AG08395 (cell line): Measurements from ENCODE around the gene RFX2.
A peak's percentile ranks its signal among the peaks of the same experiment; 100 is the strongest.

Experiments
- DNase-seq: peaks from one replicate; pipeline ENCODE4 v3.0.0; 2012; ENCODE audit warnings: mixed read lengths, low spot score

RFX2 gene

DNA sequence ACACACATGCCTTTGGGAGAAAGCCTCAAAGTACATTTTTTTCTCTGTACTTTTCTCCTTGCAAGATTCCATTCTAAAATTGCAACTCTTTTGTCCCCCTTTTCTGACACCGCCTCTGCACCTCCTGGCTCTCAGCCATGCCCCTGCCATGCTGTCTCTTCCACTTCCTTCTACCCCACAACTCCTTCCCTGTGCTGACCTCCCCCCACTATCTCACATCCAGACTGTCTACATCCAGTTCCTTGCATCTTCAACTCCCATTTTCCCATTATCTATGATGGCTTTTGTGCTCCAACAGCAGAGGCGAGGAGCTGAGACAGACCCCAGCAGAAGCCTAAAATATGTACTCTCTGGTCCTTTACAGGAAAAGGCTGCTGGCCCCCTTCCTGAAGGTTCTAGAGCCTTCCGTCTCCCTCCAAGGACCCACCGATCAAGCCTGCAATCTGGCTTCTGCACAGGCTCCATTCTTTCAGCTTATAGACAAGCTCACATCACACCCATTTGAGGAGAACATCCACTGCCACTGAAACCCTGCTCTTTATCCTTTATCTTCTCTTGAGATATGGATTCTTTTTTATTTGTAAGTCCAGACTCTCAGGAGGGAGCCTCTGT lies 50.2 kb downstream of the RFX2 start:
- no peak for DNase-seq

GRCh38 chr19:6059396-6059947 lies 50.8 kb downstream of the RFX2 start:
- no peak for DNase-seq

- DNase-seq = no peak
Observed at GRCh38 chr19:6058518-6059201, 51.6 kb downstream of the RFX2 start.

DNA sequence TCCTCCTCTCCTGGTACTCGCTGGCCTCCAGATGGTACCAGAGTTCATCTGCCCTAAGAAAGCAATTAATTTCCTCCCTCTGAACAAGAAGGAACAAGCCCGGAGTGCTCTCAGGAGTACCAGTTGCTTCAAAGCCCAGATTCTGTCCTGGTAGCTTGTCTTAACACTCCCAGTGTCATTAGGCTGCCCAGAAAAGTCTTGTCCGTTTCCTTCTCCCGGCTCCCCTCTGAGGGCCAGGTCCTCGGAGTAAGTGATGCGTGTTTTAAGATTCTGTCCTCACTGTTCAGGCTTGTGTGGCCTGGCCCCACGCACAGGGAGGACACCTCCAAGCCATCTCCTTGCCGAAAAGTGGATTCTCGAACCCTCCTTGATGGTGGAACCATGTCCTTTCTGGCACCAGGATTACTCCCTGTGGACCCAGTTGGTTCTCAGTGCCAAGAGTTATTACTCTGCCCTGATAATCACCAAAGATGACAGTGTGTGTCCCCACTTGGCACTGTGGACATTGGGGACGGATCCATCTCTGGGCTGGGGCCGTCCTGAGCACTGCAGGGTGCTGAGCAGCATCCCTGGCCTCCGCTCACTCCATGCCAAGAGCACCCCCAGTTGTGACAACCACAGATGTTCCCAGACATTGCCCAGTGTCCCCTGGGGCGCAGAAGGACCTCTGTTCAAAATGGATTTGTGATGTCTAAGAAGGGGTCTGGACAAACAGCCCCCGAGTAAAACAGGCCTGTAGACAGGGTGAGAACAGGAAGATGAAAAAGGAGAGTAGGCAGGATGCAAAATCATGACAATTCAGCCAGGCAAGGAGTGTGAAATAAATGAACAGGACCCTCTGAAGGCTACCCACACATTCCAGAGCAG lies 52.4 kb downstream of the RFX2 start:
- DNase-seq = no peak

- DNase-seq = peak; percentile 87
Observed at GRCh38 chr19:6056801-6057650, 53.3 kb downstream of the RFX2 start.

- DNase-seq = no peak
Observed at GRCh38 chr19:6056282-6056741, 54.0 kb downstream of the RFX2 start.

- DNase-seq = no peak
Observed at GRCh38 chr19:6055013-6055795, 55.1 kb downstream of the RFX2 start.

DNA sequence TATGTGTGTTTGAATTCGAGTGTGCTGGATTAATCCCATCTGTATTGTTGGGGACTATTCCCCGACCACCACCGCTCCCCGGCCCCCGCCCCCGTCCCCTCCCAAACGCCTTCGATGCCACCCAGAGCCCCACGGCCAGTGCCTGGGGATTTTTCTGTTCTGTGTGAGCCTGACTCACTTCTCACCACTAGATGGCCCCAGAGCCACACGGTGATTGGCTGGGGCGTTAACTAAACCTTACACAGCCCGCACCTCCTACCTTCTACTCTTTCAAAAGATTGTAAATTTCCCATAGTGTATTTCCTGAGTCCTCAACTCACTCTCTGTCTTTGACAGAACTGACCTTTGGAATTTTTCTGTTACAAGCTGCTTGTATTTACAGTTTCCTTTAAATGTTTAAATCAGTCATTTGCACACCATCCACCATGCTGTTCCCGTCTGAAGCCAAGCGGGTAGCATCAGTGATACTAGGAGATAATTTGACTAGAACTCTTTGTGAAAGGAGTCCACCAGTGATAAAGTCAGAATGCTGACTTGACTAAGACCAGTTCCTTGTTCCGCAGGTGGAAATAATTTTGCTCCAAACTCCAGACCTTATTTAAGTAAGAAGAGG lies 61.4 kb downstream of the RFX2 start:
- DNase-seq = peak; percentile 89

GRCh38 chr19:6048348-6048747 lies 62.0 kb downstream of the RFX2 start:
- DNase-seq = no peak

DNA sequence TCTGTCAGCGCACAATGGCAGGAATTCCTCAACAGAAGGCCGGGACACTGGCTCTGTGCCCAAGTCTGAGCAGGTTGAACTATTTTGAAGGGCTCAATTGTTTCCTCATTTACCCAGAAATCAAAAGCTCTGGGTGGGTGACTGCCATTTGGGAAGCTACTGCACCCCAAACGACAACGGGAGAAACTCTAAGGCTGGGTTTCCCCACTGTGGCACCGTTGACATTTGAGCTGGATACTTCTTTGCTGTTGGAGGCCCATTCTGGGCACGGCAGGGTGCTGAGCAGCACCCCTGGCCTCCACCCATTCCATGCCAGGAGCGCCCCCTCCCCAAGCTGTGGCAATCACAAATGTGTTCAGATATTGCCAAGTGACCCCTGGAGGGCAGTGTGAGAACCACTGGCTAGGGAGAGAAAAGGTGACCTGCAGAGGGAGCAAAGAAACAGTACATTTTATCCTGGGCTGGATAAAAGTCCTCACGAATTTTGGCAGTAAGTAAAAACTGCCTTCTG lies 62.5 kb downstream of the RFX2 start:
- peak; percentile 53 for DNase-seq

GRCh38 chr19:6047256-6047655 lies 63.0 kb downstream of the RFX2 start:
- DNase-seq = no peak

- DNase-seq = no peak
Observed at GRCh38 chr19:6045108-6045507, 65.2 kb downstream of the RFX2 start.

GRCh38 chr19:6044056-6044805 lies 66.1 kb downstream of the RFX2 start:
- no peak for DNase-seq

- DNase-seq = no peak
Observed at GRCh38 chr19:6042776-6043726, 67.2 kb downstream of the RFX2 start.

DNA sequence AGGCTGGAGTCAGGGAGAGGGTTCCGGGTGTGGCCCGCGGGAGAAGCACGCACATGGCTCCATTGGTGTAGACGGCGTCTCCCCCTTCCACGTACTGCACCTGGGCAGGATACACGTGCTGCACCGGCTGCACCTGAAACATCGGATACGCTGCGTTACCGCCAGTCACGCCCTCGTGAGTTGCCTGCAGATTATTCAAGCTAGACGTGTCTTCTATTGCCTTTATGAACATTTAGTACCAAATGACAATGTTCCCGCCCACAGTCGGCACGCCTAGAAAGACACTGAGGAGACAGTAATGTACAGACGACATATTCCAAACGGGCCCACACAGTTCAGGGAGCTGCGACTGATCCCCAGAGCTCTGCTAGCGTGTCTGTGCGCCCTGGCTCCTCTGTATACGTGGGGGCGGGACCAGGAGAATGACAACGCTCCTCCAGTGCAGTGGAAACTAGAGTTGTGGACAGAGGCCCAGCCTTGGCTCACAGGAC lies 68.3 kb downstream of the RFX2 start:
- no peak for DNase-seq

DNA sequence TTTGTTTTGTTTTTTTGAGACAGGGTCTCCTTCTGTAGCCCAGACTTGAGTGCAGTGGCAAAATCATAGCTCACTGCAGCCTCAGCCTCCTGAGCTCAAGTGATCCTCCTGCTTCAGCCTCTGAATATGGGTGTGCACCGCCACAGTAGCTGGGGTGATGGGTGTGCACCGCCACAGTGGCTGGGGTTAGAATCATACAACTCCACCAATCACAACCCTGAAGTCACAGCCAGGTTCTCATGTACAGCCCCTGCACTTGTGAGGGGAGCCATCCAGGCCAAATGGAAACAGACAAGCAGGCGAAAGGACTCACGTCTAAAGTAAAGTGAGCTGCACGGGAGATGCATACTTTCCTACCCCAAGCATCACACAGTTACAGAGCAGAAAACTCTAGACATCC lies 69.2 kb downstream of the RFX2 start:
- DNase-seq = no peak

GRCh38 chr19:6039566-6040225 lies 70.6 kb downstream of the RFX2 start:
- no peak for DNase-seq
